ENCODE results near the gene KCNN2. TPM values are rescaled to one million over a fixed set of nuclear protein-coding genes. Genes with fewer than 3 reads are reported as not detected.

The KCNN2 gene
- total and polyA plus RNA-seq, 2 of the 8 experiments (the other 6 are each of a cell fraction or from before 2014, with no cell fraction given) = 13.1 to 18.6 TPM

- Histone ChIP-seq H2BK12ac (ENCODE audit: low read depth, low read length) (no peak overlapping the region), H2BK120ac (replicated peaks; ENCODE audit: low read depth, low read length) (no peak overlapping the region), H3K56ac (replicated peaks; ENCODE audit: insufficient read length, low read depth, low read length) (no peak overlapping the region), H2BK20ac (ENCODE audit: low read length) (no peak overlapping the region), H3K14ac (ENCODE audit: insufficient read length) (no peak overlapping the region), H2AK5ac (ENCODE audit: low read depth, low read length) (no peak overlapping the region), H3K23ac (ENCODE audit: insufficient read length) (no peak overlapping the region), H3K4me3 (ENCODE audit: extremely low read depth in 1 of 4, insufficient read depth in 2 of 4, low read depth in 3 of 4, low read length in 4 of 4) (no peak overlapping the region), H3K36me3 (ENCODE audit: control insufficient read depth in 2 of 4, insufficient read depth in 4 of 4, low read length in 3 of 4) (no peaks in the 10 kb centered on the region; a peak in 1 of 8 replicates), H4K91ac (replicated peaks; ENCODE audit: insufficient read length, low read length) (no peak overlapping the region), H3K4ac (replicated peaks; ENCODE audit: insufficient read length, low read depth, low read length) (no peak overlapping the region), H3K4me2 (ENCODE audit: insufficient read depth in 1 of 2, low read depth in 2 of 2, low read length in 2 of 2) (no peak overlapping the region), H3K9ac (replicated peaks in 1 of 4; ENCODE audit: extremely low read depth in 1 of 4, low read depth in 3 of 4, low read length in 3 of 4) (no peak overlapping the region), H3K9me3 (ENCODE audit: insufficient read depth in 2 of 2, low read depth in 1 of 2, low read length in 1 of 2) (peaks cover 2 to 8% of the 10 kb centered on the region in 2 experiments; a peak in 3 of 4 replicates), H3K27ac (ENCODE audit: low read depth, low read length) (no peak overlapping the region), H4K8ac (ENCODE audit: extremely low read depth, insufficient read depth, low read length) (no peak overlapping the region), H2BK5ac (ENCODE audit: low read depth, low read length) (no peak overlapping the region), H2BK15ac (ENCODE audit: low read length) (no peak overlapping the region), H4K20me1 (replicated peaks in 1 of 2; ENCODE audit: control insufficient read depth in 1 of 2, insufficient read depth in 2 of 2, low read length in 2 of 2) (no peaks in the 10 kb centered on the region), H3K79me1 (ENCODE audit: low read depth, low read length) (no peaks in the 10 kb centered on the region), H3K27me3 (replicated peaks in 1 of 4; ENCODE audit: control insufficient read depth in 3 of 4, extremely low read depth in 1 of 4, insufficient read depth in 3 of 4, low read length in 3 of 4) (no peaks in the 10 kb centered on the region), H2AFZ (ENCODE audit: low read length) (no peak overlapping the region), H3K18ac (ENCODE audit: extremely low read depth, low read length) (no peak overlapping the region), H3K23me2 (ENCODE audit: low read depth, low read length) (no peaks in the 10 kb centered on the region), H3K4me1 (replicated peaks in 1 of 4; ENCODE audit: control insufficient read depth in 3 of 4, insufficient read depth in 4 of 4, low read length in 3 of 4) (no peaks in the 10 kb centered on the region), H4K5ac (ENCODE audit: insufficient read length, low read depth, low read length) (no peak overlapping the region), H3K79me2 (ENCODE audit: control insufficient read depth in 1 of 2, insufficient read depth in 2 of 2, low read length in 2 of 2) (no peaks in the 10 kb centered on the region)
- TF ChIP-seq SIRT6 (IDR thresholded peaks at IDR 0.05; ENCODE audit: low read length) = no peak
- TF ChIP-seq KDM1A (IDR thresholded peaks at IDR 0.05; ENCODE audit: borderline replicate concordance, low read length) = no peak
- TF ChIP-seq CBX8 (IDR thresholded peaks at IDR 0.05; ENCODE audit: borderline replicate concordance, low read depth, low read length) = no peak
- TF ChIP-seq RXRA (IDR thresholded peaks at IDR 0.05; ENCODE audit: insufficient read depth, low read depth, low read length) = no peak
- TF ChIP-seq ZNF274 (IDR thresholded peaks at IDR 0.05; ENCODE audit: borderline replicate concordance, extremely low read depth, low read length) = no peak
- no peak for TF ChIP-seq CTCF (IDR thresholded peaks at IDR 0.05; ENCODE audit: control extremely low read depth in 1 of 3, insufficient read depth in 1 of 3, low read depth in 1 of 3, low read length in 3 of 3)
- TF ChIP-seq RAD21 (IDR thresholded peaks at IDR 0.05 in 1 of 2, conservative IDR thresholded peaks at IDR 0.05 in 1 of 2; ENCODE audit: low read depth in 2 of 2, low read length in 2 of 2) = no peak
- ChIA-PET POLR2A (ENCODE audit: partially characterized antibody) (no interaction called here), CTCF (ENCODE audit: partially characterized antibody) (interaction anchor here (1.1 kb wide), 1 partner anchor 9 kb away, joined by 3 read pairs; no protein-coding TSS in a partner anchor)
- no peak for FAIRE-seq
- WGBS, 2 experiments (ENCODE audit: extremely low coverage in 1 of 2, insufficient coverage in 1 of 2, insufficient read length in 1 of 2, insufficient replicate concordance in 2 of 2, low coverage in 1 of 2, low lambda C conversion rate in 2 of 2, missing lambda C conversion rate in 1 of 2) = 91% methylated on average over 3 of the region's 3 CpGs; no CpG with 5 or more reads in 1 of the 2 experiments
- no peak for DNase-seq (ENCODE audit: low read depth in 1 of 2, low spot score in 2 of 2)
These were observed 22.8 kb upstream of the KCNN2 start for GRCh38 chr5:114339108-114339507.
